ENCODE data around the gene DRG2.

The DRG2 gene

GRCh38 chr17:18117982-18118975, 30.5 kb downstream of the DRG2 start:
- DNase-seq, result no peak

- no peak for DNase-seq
Measured at GRCh38 chr17:18119166-18119745, 31.5 kb downstream of the DRG2 start.

- no peak for DNase-seq
Measured at GRCh38 chr17:18119938-18120337, 32.2 kb downstream of the DRG2 start.

- DNase-seq, result no peak
Measured at GRCh38 chr17:18120461-18121017, 32.8 kb downstream of the DRG2 start.

DNA sequence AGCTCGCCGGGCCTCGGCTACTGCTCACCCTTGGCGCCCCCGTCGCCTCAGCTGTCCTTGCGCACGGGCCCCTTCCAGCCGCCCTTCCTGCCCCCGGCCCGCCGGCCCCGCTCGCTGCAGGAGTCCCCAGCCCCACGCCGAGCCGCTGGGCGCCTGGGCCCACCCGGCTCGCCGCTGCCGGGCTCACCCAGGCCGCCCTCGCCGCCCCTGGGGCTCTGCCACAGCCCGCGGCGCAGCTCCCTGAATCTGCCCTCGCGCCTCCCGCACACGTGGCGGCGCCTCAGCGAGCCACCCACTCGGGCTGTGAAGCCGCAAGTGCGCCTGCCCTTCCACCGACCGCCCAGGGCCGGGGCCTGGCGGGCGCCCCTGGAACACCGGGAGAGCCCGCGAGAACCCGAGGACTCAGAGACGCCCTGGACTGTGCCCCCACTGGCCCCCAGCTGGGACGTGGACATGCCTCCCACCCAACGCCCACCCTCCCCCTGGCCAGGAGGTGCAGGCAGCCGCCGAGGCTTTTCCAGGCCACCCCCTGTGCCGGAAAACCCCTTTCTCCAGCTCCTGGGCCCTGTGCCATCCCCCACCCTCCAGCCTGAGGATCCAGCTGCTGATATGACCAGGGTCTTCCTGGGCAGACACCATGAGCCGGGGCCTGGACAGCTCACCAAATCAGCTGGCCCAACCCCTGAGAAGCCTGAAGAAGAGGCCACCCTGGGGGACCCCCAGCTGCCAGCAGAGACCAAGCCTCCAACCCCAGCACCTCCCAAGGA, 33.6 kb downstream of the DRG2 start:
- no peak for DNase-seq

GRCh38 chr17:18122990-18123753, 35.4 kb downstream of the DRG2 start:
- no peak for DNase-seq

DNA sequence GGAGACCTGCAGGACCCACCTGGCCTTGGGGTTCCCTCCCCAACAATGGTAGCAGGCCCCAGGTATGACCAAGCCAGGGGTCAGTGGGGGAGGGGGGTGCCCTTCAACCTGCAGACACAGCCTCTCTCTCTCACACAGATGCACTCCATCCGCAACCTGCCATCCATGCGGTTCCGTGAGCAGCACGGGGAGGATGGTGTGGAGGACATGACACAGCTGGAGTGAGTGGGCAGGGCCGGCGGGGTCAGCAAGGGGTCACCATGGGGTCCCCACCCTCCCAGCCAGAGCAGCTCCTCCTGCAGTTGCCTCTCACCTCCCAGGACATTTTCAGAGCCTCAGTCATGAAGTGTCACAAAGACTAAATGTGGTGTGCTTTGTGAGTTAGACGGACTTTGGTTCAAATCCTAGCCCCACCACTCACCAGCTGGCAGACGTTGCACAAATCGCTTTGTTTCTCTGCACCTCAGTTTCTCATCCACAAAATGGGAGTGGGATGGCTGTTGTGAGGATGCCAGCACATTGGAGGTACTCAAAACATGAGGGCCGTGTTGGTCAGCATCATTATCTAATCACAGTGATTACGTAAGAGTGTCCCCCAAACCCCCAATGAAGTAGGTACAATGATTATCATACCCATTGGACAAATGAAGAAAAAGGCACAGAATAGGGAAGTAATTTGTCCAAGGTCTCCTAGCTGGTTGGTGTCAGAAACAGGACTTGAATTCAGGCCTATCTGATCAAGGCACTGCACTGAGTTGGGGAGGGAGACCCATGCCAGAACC, 36.8 kb downstream of the DRG2 start:
- no peak for DNase-seq

GRCh38 chr17:18129041-18129502, 41.3 kb downstream of the DRG2 start:
- no peak for DNase-seq

DNA sequence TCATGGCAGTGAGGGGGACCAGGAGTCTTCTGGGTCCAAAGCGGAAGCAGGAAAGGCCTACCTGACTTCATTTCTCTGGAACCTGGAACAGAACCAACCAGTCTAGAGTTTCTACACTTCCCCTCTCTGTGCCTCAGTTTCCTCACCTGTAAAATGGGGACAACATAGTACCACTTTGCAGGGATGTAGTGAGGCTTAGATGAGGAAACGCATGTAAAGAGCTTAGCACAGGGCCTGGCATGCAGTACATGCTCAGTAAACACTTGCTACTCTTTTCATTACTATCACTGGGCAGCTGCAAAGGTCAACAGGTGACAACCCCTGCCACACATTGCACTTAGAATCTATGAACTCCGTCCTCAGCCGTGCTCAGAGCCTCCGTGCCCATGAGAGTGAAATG, 45.0 kb downstream of the DRG2 start:
- no peak for DNase-seq

DNA sequence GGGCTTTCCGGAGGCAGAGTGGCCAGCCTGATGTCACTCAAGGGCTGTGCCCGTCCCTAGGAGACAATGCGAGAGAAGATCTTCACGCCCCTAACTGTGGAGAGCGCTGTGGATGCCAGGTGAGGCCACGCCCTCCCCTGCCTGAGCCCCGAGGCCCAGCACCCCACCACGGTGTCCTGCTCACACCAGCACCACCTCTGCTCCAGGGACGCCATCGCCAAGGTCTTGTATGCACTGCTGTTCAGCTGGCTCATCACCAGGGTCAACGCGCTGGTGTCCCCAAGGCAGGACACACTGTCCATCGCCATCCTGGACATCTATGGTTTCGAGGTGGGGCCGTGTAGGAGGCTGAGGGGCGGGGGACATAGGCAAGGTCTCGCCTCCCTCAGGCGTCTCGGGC, 48.6 kb downstream of the DRG2 start:
- no peak for DNase-seq

GRCh38 chr17:18138065-18138749, 50.5 kb downstream of the DRG2 start:
- no peak for DNase-seq

GRCh38 chr17:18139092-18139491, 51.3 kb downstream of the DRG2 start:
- DNase-seq, result no peak

DNA sequence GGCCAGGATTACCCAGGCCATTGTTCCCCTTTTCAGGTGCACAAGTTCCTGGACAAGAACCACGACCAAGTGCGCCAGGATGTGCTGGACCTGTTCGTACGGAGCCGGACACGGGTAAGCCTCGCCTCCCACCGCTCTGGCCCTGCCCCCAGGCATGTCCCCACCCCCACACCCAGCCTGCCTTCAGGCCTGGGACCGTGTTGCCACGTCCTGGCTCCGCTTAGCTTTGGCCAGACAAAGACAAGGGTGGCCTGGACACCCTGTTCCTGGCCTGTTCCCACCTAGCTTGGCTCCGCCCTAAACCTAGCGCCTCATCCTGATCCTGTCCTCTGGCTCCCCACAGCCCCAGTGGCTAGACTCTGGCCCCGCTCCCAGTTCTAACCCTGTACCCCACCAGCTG, 51.8 kb downstream of the DRG2 start:
- DNase-seq, result no peak

DNA sequence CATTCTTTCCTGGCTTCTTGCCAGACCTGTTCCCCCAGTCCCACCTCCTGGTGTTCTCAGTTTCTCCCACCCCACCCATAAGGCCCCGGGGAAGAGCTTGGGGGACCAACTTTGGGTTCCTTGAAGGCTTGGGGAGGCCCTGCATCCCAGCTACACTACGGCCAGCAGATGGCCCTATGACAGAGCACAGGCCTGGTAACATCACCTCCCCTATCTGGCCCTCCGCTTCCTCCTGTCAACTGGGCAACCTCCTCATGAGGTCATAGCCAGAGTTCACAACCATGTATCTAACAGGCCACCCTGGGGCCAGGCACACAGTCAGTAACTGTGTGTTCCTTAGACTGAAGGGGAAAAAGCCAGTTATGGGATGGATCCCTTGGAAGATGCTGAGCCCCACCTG, 52.2 kb downstream of the DRG2 start:
- DNase-seq, result no peak

DNA sequence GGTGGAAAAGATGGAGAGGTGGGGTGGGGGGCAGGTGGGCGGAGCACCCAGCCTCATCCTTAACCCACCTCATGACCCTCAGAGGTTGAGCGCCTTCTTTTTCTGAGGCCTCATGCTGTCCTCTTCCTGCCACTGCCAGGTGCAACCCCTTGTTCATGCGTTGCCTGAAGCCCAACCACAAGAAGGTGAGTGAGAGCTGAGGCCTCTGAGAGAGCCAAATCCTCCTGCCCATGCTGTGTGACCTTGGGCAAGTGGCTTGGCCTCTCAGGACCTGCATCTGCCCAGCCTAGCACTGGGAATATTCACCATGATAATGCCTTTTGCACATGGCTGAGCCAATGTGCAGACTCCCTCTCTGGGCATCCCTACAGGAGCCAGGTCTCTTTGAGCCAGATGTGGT, 52.9 kb downstream of the DRG2 start:
- no peak for DNase-seq

- DNase-seq, result peak; percentile 40
Measured at GRCh38 chr17:18141210-18141803, 53.6 kb downstream of the DRG2 start.

GRCh38 chr17:18142417-18142816, 54.7 kb downstream of the DRG2 start:
- DNase-seq, result no peak

DNA sequence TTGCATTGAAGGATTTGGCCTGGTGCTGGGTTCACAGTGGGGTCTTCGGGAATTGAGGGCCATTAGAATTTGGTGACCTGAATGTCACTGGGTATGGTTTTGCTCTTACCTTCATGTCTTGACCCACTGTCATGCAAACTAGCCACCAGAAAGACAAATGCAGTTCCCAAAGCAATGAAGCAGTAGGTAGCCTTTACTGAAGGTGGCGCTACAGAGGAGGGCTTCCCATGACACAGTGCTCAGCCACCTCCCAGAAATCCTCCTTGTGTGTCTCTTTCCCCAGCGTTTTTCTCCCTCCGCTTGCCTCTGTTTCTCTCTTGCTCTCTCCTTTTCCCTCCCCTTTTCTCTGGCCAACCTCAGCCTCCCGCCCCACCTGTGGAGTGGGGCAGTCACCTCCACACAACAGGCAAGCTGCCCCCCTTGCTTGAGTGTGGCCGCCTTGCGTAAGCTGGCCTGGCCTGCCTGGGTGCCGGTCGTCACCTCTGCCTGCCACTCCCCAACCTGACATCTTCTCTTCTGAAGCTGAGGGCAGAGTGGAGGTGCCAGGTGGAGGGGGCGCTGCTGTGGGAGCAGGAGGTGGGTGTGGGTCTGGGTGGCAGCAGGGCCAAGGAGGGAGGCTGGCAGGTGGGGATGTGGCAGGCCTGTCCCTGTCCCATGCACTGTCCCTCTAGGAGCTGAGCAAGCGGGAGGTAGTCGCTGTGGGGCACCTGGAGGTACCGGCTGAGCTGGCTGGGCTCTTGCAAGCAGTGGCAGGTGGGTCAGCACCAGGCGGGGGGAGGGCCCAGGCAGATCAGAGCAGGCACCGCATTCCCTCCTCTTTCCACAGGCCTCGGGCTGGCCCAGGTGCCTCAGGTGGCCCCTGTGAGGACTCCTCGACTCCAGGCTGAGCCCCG, 55.5 kb downstream of the DRG2 start:
- DNase-seq, result no peak

DNA sequence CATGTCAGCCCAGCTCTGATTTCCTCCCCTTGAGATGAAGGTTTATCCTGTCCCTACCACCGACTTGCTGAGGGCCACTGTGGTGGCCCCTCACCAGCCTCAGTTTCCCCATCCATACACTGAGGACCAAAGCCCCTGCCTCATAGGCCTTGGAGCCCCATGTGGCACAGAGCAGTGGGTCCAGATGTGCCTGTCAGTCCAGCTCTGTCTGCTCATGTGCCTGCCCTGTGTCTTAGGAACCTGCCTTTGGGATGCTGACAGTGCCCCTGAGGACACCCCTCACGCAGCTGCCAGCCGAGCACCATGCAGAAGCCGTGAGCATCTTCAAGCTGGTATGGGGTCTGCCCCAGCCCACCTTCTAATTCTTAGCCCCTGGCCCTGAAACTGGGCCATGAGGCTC, 56.5 kb downstream of the DRG2 start:
- DNase-seq, result no peak

Measured in activated T-cell treated with anti-CD3 and anti-CD28 coated beads for 4 hours (primary cell).